ENCODE measurements around the gene OSBP2.

OSBP2 gene

GRCh38 chr22:30717331-30717921 lies 22.8 kb downstream of the OSBP2 start:
- no peak overlapping the region for H3K4me2 ChIP-seq (ENCODE audit: low read length)
- no peak overlapping the region for H3K9ac ChIP-seq
- no peak for TF ChIP-seq CTCF (IDR thresholded peaks at IDR 0.05)
- no peaks in the 10 kb centered on the region for H3K36me3 ChIP-seq (ENCODE audit: control insufficient read depth, insufficient read depth, low read length)
- no peaks in the 10 kb centered on the region for H3K79me2 ChIP-seq
- no peaks in the 10 kb centered on the region for H3K9me3 ChIP-seq (ENCODE audit: control insufficient read depth, low read length)
- no peak overlapping the region for H2AFZ ChIP-seq
- H3K27ac ChIP-seq: no peak overlapping the region
- H3K4me3 ChIP-seq (ENCODE audit: low read depth, low read length): no peak overlapping the region
- no peaks in the 10 kb centered on the region for H3K27me3 ChIP-seq (ENCODE audit: control insufficient read depth, insufficient read depth, low read length)
- H3K4me1 ChIP-seq: no peaks in the 10 kb centered on the region

DNA sequence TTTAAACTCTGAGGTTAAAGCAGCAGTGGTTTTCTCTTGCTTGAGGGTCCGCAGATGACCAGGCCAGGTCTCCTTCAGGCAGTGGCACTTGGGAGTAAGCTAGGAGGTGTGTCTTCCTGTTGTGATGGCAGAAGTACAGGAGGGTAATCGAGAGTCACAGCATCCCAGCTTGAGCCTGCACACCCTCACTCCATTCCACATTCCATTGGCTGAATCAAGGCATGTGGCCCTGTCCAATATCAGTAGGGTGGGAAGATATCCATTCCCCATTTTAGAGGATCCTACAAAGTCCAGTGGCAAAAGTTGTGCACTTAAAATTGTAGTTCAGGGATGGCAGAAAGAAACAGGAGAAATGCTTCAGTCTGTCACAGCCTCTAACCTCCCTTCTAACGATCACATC lies 23.3 kb downstream of the OSBP2 start:
- Histone ChIP-seq H3K36me3 (ENCODE audit: control insufficient read depth, insufficient read depth, low read length) (no peaks in the 10 kb centered on the region), H3K27ac (no peak overlapping the region), H3K9ac (no peak overlapping the region), H3K27me3 (ENCODE audit: control insufficient read depth, insufficient read depth, low read length) (no peaks in the 10 kb centered on the region), H3K9me3 (ENCODE audit: control insufficient read depth, low read length) (no peaks in the 10 kb centered on the region), H3K4me3 (ENCODE audit: low read depth, low read length) (no peak overlapping the region), H3K79me2 (no peaks in the 10 kb centered on the region), H3K4me1 (no peaks in the 10 kb centered on the region), H3K4me2 (ENCODE audit: low read length) (no peak overlapping the region), H2AFZ (no peak overlapping the region)
- no peak for TF ChIP-seq CTCF (IDR thresholded peaks at IDR 0.05)

DNA sequence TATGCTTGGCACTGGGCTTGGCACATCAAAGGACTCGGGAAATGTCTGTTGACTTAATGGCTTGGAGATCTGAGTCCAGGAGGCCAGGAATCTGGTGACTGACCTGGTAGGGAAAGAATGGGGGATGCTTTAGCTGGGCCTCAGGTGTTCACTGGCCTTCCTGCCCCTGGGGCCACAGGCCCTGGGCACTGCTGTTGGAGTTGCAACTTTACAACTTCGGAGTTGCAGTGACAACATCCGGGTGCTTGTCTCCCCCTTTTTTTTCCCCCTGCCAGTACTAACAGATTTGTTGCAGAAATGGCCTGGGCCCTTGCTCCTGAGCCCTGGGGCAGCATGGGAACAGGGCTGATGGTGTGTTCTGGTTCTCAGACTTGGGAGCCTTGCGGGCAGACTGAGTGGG lies 23.8 kb downstream of the OSBP2 start:
- no peaks in the 10 kb centered on the region for H3K27me3 ChIP-seq (ENCODE audit: control insufficient read depth, insufficient read depth, low read length)

DNA sequence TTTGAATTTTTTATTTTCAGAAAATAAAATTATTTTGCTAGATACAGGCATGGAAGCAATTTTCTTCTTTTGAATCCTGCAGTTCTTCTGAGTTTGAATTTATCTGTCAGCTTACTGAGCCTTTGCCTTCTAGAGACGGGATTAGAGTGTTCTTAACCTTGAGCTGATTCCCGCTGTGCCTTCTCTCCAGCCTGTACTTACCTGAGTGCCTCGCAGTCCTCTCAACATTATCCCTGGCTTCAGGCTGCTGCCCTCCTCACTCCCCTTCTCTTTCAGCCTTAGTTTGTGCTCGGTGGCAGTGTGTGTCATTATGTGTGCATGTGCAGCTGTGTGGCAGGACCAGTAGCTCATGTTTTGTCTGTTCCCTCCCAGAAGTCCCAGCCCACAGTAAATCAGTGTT lies 24.3 kb downstream of the OSBP2 start:
- no peak overlapping the region for H3K27ac ChIP-seq
- TF ChIP-seq CTCF (IDR thresholded peaks at IDR 0.05): no peak
- no peaks in the 10 kb centered on the region for H3K36me3 ChIP-seq (ENCODE audit: control insufficient read depth, insufficient read depth, low read length)

More for the DNA sequence above, 23.8 kb downstream of the OSBP2 start:
- H3K9ac ChIP-seq: no peak overlapping the region
- no peaks in the 10 kb centered on the region for H3K36me3 ChIP-seq (ENCODE audit: control insufficient read depth, insufficient read depth, low read length)
- no peaks in the 10 kb centered on the region for H3K4me1 ChIP-seq
- H3K4me2 ChIP-seq (ENCODE audit: low read length): no peak overlapping the region
- H3K79me2 ChIP-seq: no peaks in the 10 kb centered on the region
- TF ChIP-seq CTCF (IDR thresholded peaks at IDR 0.05): no peak
- H3K27ac ChIP-seq: no peak overlapping the region
- H3K4me3 ChIP-seq (ENCODE audit: low read depth, low read length): no peak overlapping the region
- no peak overlapping the region for H2AFZ ChIP-seq
- no peaks in the 10 kb centered on the region for H3K9me3 ChIP-seq (ENCODE audit: control insufficient read depth, low read length)

GRCh38 chr22:30720263-30720837 lies 25.7 kb downstream of the OSBP2 start:
- no peaks in the 10 kb centered on the region for H3K9me3 ChIP-seq (ENCODE audit: control insufficient read depth, low read length)
- no peaks in the 10 kb centered on the region for H3K79me2 ChIP-seq
- no peak overlapping the region for H3K9ac ChIP-seq
- no peaks in the 10 kb centered on the region for H3K4me1 ChIP-seq
- no peak overlapping the region for H3K4me2 ChIP-seq (ENCODE audit: low read length)
- H3K27ac ChIP-seq: no peak overlapping the region
- no peaks in the 10 kb centered on the region for H3K27me3 ChIP-seq (ENCODE audit: control insufficient read depth, insufficient read depth, low read length)
- no peaks in the 10 kb centered on the region for H3K36me3 ChIP-seq (ENCODE audit: control insufficient read depth, insufficient read depth, low read length)
- H3K4me3 ChIP-seq (ENCODE audit: low read depth, low read length): no peak overlapping the region
- TF ChIP-seq CTCF (IDR thresholded peaks at IDR 0.05): no peak
- H2AFZ ChIP-seq: no peak overlapping the region

More for the DNA sequence above, 24.3 kb downstream of the OSBP2 start:
- Histone ChIP-seq H3K4me2 (ENCODE audit: low read length) (no peak overlapping the region), H3K4me3 (ENCODE audit: low read depth, low read length) (no peak overlapping the region), H3K9me3 (ENCODE audit: control insufficient read depth, low read length) (no peaks in the 10 kb centered on the region), H2AFZ (no peak overlapping the region), H3K27me3 (ENCODE audit: control insufficient read depth, insufficient read depth, low read length) (no peaks in the 10 kb centered on the region), H3K79me2 (no peaks in the 10 kb centered on the region), H3K9ac (no peak overlapping the region), H3K4me1 (no peaks in the 10 kb centered on the region)
